ENCODE data around the gene FAM187B.

DNA sequence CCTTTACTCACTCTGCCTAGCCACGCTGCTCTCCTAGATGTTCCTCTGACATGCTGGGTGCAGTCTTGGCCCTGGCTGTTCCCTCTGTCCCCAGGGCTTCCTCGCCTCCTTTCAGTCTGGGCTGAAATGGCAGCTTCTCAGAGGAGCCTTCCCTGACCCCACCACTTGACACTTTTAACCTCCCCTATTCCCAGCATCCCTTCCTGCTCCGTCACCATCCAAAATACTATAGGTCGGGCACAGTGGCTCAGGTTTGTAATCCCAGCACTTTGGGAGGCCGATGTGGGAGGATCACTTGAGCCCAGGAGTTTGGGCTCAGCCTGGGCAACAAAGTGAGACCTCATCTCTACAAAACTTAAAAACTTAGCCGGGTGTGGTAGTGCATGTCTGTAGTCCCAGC lies 2.6 kb downstream of the FAM187B start:
- TF ChIP-seq POLR2AphosphoS5 (IDR thresholded peaks at IDR 0.05; ENCODE audit: low read depth, low read length) (no peak), TAF1 (IDR thresholded peaks at IDR 0.05; ENCODE audit: borderline replicate concordance, insufficient read depth, low read length) (no peak)
- TF ChIP-seq, protein P1, sequence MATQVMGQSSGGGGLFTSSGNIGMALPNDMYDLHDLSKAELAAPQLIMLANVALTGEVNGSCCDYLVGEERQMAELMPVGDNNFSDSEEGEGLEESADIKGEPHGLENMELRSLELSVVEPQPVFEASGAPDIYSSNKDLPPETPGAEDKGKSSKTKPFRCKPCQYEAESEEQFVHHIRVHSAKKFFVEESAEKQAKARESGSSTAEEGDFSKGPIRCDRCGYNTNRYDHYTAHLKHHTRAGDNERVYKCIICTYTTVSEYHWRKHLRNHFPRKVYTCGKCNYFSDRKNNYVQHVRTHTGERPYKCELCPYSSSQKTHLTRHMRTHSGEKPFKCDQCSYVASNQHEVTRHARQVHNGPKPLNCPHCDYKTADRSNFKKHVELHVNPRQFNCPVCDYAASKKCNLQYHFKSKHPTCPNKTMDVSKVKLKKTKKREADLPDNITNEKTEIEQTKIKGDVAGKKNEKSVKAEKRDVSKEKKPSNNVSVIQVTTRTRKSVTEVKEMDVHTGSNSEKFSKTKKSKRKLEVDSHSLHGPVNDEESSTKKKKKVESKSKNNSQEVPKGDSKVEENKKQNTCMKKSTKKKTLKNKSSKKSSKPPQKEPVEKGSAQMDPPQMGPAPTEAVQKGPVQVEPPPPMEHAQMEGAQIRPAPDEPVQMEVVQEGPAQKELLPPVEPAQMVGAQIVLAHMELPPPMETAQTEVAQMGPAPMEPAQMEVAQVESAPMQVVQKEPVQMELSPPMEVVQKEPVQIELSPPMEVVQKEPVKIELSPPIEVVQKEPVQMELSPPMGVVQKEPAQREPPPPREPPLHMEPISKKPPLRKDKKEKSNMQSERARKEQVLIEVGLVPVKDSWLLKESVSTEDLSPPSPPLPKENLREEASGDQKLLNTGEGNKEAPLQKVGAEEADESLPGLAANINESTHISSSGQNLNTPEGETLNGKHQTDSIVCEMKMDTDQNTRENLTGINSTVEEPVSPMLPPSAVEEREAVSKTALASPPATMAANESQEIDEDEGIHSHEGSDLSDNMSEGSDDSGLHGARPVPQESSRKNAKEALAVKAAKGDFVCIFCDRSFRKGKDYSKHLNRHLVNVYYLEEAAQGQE (IDR thresholded peaks at IDR 0.05; ENCODE audit: insufficient read depth in 1 of 2, low read depth in 2 of 2, low read length in 2 of 2), result no peak
